Activated T-cell treated with anti-CD3 and anti-CD28 coated beads, Interleukin-2, amount 50 U/mL, for 4 hours (primary cell): ENCODE data around the gene GRAMD4. TPM values are rescaled to one million over a fixed set of nuclear protein-coding genes. Genes with fewer than 3 reads are reported as not detected.

ENCODE experiments used
- ATAC-seq, 2 donors: fragments of 200-7000 bp; cut with Tn5 transposase; one replicate each; pipeline ENCODE4 v1.10.0; 2021
- DNase-seq: peaks from one replicate; pipeline ENCODE4 v3.0.0-alpha.2; 2020
- H3K27me3 Mint-ChIP-seq: one replicate; pipeline ENCODE4 v1.8.0; 2021; ENCODE audit warnings: low read depth, mixed read lengths
- H3K36me3 Mint-ChIP-seq: one replicate; pipeline ENCODE4 v1.8.0; 2022; ENCODE audit warnings: mixed read lengths; ENCODE audit not compliant: insufficient read depth
- H3K4me1 Mint-ChIP-seq: one replicate; pipeline ENCODE4 v1.8.0; 2021; ENCODE audit warnings: low read depth, mixed read lengths
- H3K4me3 Mint-ChIP-seq: one replicate; pipeline ENCODE4 v1.8.0; 2021; ENCODE audit warnings: mild to moderate bottlenecking, moderate library complexity, mixed read lengths
- H3K9me3 Mint-ChIP-seq: one replicate; pipeline ENCODE4 v1.8.0; 2021; ENCODE audit warnings: mixed read lengths
- total RNA-seq, 3 donors: library from RNA; stranded (reverse); gene quantifications; one replicate each; pipeline ENCODE4 v1.2.1, GENCODE V29; 2021

The GRAMD4 gene
- total RNA-seq, 3 donors from 2014 or later = 30.9 to 35.4 (median 33.0) TPM

GRCh38 chr22:46664301-46664855, 44.2 kb downstream of the GRAMD4 start:
- Mint-ChIP-seq H3K4me3 (no peak overlapping the region), H3K27me3 (no peaks in the 10 kb centered on the region), H3K9me3 (no peaks in the 10 kb centered on the region), H3K4me1 (peaks cover 22% of the 10 kb centered on the region), H3K36me3 (peaks cover 4% of the 10 kb centered on the region)
- DNase-seq = no peak
- ATAC-seq = no peak

DNA sequence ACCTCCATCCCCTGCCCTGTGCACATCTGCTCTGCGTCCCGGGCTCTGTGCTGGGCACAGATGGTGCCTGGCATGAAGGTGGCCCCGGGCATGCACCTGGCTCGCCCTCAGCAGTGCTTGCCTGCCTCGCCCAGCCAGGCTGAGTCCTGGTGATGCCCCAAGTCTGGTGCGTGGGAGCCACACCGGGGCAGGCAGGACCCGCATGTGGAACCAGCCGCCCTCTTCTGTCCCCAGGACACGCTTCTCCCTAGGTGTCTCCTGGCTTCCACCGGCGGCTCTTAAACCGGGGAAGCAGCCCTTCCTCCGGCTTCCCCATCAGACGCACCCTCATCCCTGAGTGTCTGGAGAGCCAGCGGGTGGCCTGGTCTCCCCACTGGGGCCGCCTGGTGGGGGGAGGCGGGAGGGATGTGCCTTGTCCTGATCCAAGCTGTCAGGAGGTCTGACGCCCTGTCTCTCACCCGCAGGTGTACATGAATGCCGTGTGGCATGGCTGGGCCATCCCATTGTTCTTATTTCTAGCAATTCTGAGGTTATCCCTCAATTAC, 45.0 kb downstream of the GRAMD4 start:
- Mint-ChIP-seq H3K4me1 (peaks cover 18% of the 10 kb centered on the region), H3K4me3 (no peak overlapping the region), H3K9me3 (no peaks in the 10 kb centered on the region), H3K36me3 (peaks cover 4% of the 10 kb centered on the region), H3K27me3 (no peaks in the 10 kb centered on the region)
- DNase-seq = no peak
- ATAC-seq = no peak

DNA sequence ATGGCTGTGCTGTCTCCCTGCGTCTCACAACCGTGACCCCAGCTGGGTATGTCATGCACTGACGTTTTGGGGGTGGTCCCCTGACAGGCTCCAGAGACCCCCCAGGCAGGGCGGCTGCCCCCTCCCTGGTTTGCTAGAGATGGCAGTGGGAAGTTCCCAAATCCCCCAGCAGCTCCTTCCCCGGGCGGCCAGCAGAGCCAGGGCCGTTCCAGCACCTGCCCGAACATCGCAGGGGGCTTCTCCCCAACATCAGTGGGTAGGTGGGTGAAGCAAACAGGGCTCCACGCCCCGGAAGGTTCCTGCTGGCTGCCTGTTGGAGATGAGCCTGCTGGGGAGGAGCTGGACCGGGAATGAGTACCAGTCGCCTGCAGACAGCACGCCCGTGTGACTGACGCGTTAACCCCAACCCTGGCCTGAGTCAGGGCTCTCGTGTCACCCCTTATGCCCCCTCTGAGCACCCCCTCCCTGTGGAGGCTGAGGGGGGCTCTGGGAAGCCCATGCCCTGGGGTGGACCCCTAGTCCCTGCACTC, 45.6 kb downstream of the GRAMD4 start:
- Mint-ChIP-seq H3K36me3 (peaks cover 4% of the 10 kb centered on the region), H3K4me1 (peaks cover 12% of the 10 kb centered on the region), H3K27me3 (no peaks in the 10 kb centered on the region), H3K9me3 (no peaks in the 10 kb centered on the region), H3K4me3 (no peak overlapping the region)
- DNase-seq = no peak
- no peak for ATAC-seq

DNA sequence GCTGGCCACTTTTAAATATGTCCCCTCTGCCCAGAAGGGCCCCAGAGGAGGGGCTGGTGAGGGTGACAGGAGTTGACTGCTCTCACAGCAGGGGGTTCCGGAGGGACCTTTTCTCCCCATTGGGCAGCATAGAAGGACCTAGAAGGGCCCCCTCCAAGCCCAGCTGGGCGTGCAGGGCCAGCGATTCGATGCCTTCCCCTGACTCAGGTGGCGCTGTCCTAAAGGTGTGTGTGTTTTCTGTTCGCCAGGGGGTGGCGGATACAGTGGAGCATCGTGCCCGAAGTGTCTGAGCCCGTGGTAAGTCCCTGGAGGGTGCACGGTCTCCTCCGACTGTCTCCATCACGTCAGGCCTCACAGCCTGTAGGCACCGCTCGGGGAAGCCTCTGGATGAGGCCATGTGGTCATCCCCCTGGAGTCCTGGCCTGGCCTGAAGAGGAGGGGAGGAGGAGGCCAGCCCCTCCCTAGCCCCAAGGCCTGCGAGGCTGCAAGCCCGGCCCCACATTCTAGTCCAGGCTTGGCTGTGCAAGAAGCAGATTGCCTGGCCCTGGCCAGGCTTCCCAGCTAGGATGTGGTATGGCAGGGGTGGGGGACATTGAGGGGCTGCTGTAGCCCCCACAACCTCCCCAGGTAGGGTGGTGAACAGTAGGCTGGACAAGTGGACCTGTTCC, 46.5 kb downstream of the GRAMD4 start:
- DNase-seq (no peak), ATAC-seq (no peak)
- Mint-ChIP-seq H3K9me3 (no peaks in the 10 kb centered on the region), H3K27me3 (no peaks in the 10 kb centered on the region), H3K4me3 (no peak overlapping the region), H3K4me1 (peaks cover 3% of the 10 kb centered on the region), H3K36me3 (peaks cover 4% of the 10 kb centered on the region)

- DNase-seq = no peak
- Mint-ChIP-seq H3K27me3 (no peaks in the 10 kb centered on the region), H3K4me3 (no peak overlapping the region), H3K36me3 (peaks cover 4% of the 10 kb centered on the region), H3K9me3 (no peaks in the 10 kb centered on the region), H3K4me1 (peaks cover 2% of the 10 kb centered on the region)
- ATAC-seq = no peak
These were observed 47.0 kb downstream of the GRAMD4 start for GRCh38 chr22:46667245-46667623.

GRCh38 chr22:46668116-46668515, 47.9 kb downstream of the GRAMD4 start:
- Mint-ChIP-seq H3K27me3 (no peaks in the 10 kb centered on the region), H3K4me3 (no peak overlapping the region), H3K36me3 (peaks cover 4% of the 10 kb centered on the region), H3K4me1 (peaks cover 10% of the 10 kb centered on the region), H3K9me3 (no peaks in the 10 kb centered on the region)
- ATAC-seq = no peak
- no peak for DNase-seq

DNA sequence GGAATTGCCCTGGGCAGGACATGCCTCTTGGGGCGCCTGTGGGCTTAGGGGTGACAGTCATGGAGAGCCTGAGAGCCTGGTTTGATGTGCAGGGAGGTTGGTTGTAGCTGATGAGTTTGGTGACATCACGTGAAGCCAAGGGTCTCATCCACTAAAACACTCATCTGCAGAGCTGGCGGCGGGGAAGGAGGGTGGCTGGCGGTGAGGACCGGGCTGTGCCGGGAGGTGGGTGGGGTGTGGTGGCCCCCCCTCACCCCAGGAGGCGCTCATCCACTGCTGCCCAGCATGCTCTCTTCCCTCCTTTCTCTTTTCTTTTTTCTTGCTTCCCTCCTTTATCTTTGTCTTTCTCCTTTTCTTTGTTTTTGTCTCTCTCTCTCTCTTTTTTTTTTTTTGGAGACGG, 49.0 kb downstream of the GRAMD4 start:
- Mint-ChIP-seq H3K27me3 (no peaks in the 10 kb centered on the region), H3K4me1 (peaks cover 21% of the 10 kb centered on the region), H3K36me3 (peaks cover 4% of the 10 kb centered on the region), H3K4me3 (no peak overlapping the region), H3K9me3 (no peaks in the 10 kb centered on the region)
- ATAC-seq (no peak), DNase-seq (no peak)

GRCh38 chr22:46671824-46672432, 51.7 kb downstream of the GRAMD4 start:
- no peaks in the 10 kb centered on the region for H3K27me3 Mint-ChIP-seq
- H3K9me3 Mint-ChIP-seq = no peaks in the 10 kb centered on the region
- H3K4me3 Mint-ChIP-seq = no peak overlapping the region
- ATAC-seq = no peak
- peaks cover 4% of the 10 kb centered on the region for H3K36me3 Mint-ChIP-seq
- H3K4me1 Mint-ChIP-seq = peaks cover 37% of the 10 kb centered on the region
- no peak for DNase-seq

DNA sequence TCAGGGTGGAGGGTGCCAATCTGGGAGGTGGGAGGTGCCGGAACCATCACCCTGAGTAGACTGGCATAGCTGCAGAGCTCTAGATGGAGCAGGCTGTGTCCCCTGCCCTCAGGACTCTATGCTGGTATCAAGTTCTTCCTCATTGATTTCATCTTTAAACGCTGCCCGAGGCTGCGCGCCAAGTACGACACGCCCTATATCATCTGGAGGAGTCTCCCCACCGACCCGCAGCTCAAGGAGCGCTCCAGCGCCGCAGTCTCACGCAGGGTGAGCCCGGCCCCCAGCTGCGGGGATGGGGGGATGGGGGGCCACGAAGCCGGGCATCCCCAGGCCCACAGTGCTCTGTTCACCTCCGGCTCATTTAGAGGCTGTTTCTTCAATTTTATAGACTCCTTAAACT, 52.5 kb downstream of the GRAMD4 start:
- no peak for DNase-seq
- no peaks in the 10 kb centered on the region for H3K9me3 Mint-ChIP-seq
- peaks cover 38% of the 10 kb centered on the region for H3K4me1 Mint-ChIP-seq
- no peaks in the 10 kb centered on the region for H3K27me3 Mint-ChIP-seq
- peaks cover 5% of the 10 kb centered on the region for H3K36me3 Mint-ChIP-seq
- no peak overlapping the region for H3K4me3 Mint-ChIP-seq
- no peak for ATAC-seq

GRCh38 chr22:46673205-46673604, 53.0 kb downstream of the GRAMD4 start:
- ATAC-seq (no peak), DNase-seq (no peak)
- Mint-ChIP-seq H3K9me3 (no peaks in the 10 kb centered on the region), H3K36me3 (peaks cover 6% of the 10 kb centered on the region), H3K27me3 (no peaks in the 10 kb centered on the region), H3K4me1 (peaks cover 38% of the 10 kb centered on the region), H3K4me3 (peak overlapping the region; percentile 83)

DNA sequence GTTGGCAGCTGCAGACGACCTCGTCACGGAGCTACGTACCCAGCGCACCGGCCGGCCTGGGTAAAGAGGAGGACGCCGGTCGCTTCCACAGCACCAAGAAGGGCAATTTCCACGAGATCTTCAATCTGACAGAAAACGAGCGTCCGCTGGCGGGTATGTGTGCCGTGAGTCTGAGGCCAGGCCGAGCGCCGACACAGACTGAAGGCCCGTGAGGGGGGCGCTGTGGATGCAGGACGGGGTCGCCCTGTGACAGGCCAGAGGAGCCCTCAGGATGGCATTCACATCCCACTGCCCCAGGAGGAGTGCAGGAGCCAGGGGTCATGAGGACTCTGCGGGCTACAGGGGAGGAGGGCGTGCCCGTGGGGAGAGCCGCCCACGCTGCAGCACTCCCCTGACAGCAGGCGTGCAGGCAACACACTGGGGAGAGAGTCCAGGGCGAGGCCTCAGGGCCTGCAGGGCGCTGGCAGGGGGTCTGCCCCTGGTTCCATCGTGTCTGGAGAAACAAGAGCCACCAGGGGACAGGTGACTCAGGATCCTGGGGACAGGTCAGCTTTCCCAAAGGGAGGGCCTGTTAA, 53.6 kb downstream of the GRAMD4 start:
- H3K27me3 Mint-ChIP-seq = no peaks in the 10 kb centered on the region
- DNase-seq = peak; percentile 47
- peaks cover 38% of the 10 kb centered on the region for H3K4me1 Mint-ChIP-seq
- peak overlapping the region; percentile 83 for H3K4me3 Mint-ChIP-seq
- H3K36me3 Mint-ChIP-seq = peaks cover 4% of the 10 kb centered on the region
- H3K9me3 Mint-ChIP-seq = no peaks in the 10 kb centered on the region
- ATAC-seq = peak; percentile 3 to 38

GRCh38 chr22:46674367-46674781, 54.2 kb downstream of the GRAMD4 start:
- DNase-seq (peak; percentile 97), ATAC-seq (peak; percentile 88)
- Mint-ChIP-seq H3K27me3 (no peaks in the 10 kb centered on the region), H3K4me3 (peak overlapping the region; percentile 83), H3K36me3 (peaks cover 2% of the 10 kb centered on the region), H3K4me1 (peaks cover 38% of the 10 kb centered on the region), H3K9me3 (no peaks in the 10 kb centered on the region)

- DNase-seq = no peak
- peak overlapping the region; percentile 83 for H3K4me3 Mint-ChIP-seq
These were observed 54.7 kb downstream of the GRAMD4 start for GRCh38 chr22:46674906-46675305.

GRCh38 chr22:46675479-46675878, 55.3 kb downstream of the GRAMD4 start:
- Mint-ChIP-seq H3K9me3 (no peaks in the 10 kb centered on the region), H3K4me3 (peak overlapping the region; percentile 83), H3K27me3 (no peaks in the 10 kb centered on the region), H3K36me3 (peaks cover 2% of the 10 kb centered on the region), H3K4me1 (peaks cover 38% of the 10 kb centered on the region)
- DNase-seq (no peak), ATAC-seq (no peak)

More at GRCh38 chr22:46674906-46675305, 54.7 kb downstream of the GRAMD4 start:
- peak; percentile 28 to 36 for ATAC-seq
- Mint-ChIP-seq H3K4me1 (peaks cover 38% of the 10 kb centered on the region), H3K9me3 (no peaks in the 10 kb centered on the region), H3K27me3 (no peaks in the 10 kb centered on the region), H3K36me3 (peaks cover 2% of the 10 kb centered on the region)
